Upper lobe of left lung (tissue), 4 donors: ENCODE measurements around the gene GALNT2.

Experiments
- CTCF ChIP-seq, 6 experiments: fragments of 450-650 bp in 4 of 6; fragments of 200-600 bp in 2 of 6; sonication (generic) in 2 of 6; IDR thresholded peaks; one replicate each; pipeline ENCODE4 v1.5.1; 2016 to 2019; ENCODE audit warnings: antibody characterized with exemption in 6 of 6
- EP300 ChIP-seq, 4 donors: sonication (generic); formaldehyde crosslinking; IDR thresholded peaks; one replicate each; pipeline ENCODE4 v1.5.1; 2017; ENCODE audit warnings: antibody characterized with exemption in 4 of 4, control low read depth in 2 of 4
- POLR2A ChIP-seq, 4 donors: fragments of 450-650 bp; IDR thresholded peaks; one replicate each; pipeline ENCODE4 v1.5.1; 2016 to 2017; ENCODE audit warnings: antibody characterized with exemption in 4 of 4, mild to moderate bottlenecking in 2 of 4

GRCh38 chr1:230189341-230189740 is 122.3 kb downstream of the GALNT2 start:
- TF ChIP-seq CTCF (IDR thresholded peaks at IDR 0.05) (no peak), EP300 (IDR thresholded peaks at IDR 0.05) (no peak), POLR2A (IDR thresholded peaks at IDR 0.05) (no peak)
